K562 (cell line): ENCODE measurements around the gene GMEB2. TPM values are rescaled to one million over a fixed set of nuclear protein-coding genes. Genes with fewer than 3 reads are reported as not detected.

Experiments used
- ATAC-seq: fragments of 200-7000 bp; cut with Tn5 transposase; 3 replicates; pipeline ENCODE4 v1.9.1; 2020; ENCODE audit warnings: moderate library complexity
- BruUV-seq: library from RNA; stranded (reverse); fragments of 400-500 nt; replicated peaks from 2 replicates; lab custom pipeline; 2021; lab: Mats Ljungman, UMichigan
- CTCF ChIA-PET: fragments of 300-600 bp; formaldehyde crosslinking; extraction: SDS; loops from one replicate; lab custom pipeline; 2021; ENCODE audit warnings: low intra/inter-chr PET ratio; lab: Yijun Ruan, JAX
- POLR2A ChIA-PET: fragments of 300-600, 350-650 bp; sonication (Branson Sonifier 250); formaldehyde crosslinking; extraction: SDS; loops from one replicate; lab custom pipeline; 2021; ENCODE audit warnings: antibody characterized with exemption, inconsistent platforms; lab: Yijun Ruan, JAX
- DNase-seq, 4 experiments: peaks; one replicate each; pipeline versions ENCODE4 v3.0.0 to v3.0.0-alpha.2; 2011 to 2018; ENCODE audit warnings: low spot score in 3 of 4, mixed read lengths in 3 of 4; ENCODE audit errors: extremely low read depth in 1 of 4
- FAIRE-seq: peaks from 2 replicates; lab custom pipeline; 2011; peaks lifted over from hg19 to GRCh38; lab: Jason Lieb, UNC
- H2AFZ ChIP-seq: 2 replicates; pipeline ENCODE4 v1.6.0; 2011; ENCODE audit warnings: low read depth, low read length, control low read depth, inconsistent platforms
- H3K27ac ChIP-seq: fragments of 200-600 bp; 3 replicates; pipeline ENCODE4 v1.8.0; 2011; ENCODE audit warnings: low read depth, mild to moderate bottlenecking, control low read depth, inconsistent platforms, low read length, moderate library complexity, mixed read lengths; ENCODE audit errors: extremely low read depth
- H3K27me3 ChIP-seq, 2 experiments: fragments of 300-600 bp in 1 of 2; 2 replicates in 1 of 2; 3 replicates in 1 of 2; pipeline versions ENCODE4 v1.6.0 to v1.8.0; 2011; ENCODE audit warnings: inconsistent platforms in 2 of 2, low read length in 2 of 2, mild to moderate bottlenecking in 1 of 2, mixed read lengths in 1 of 2, moderate library complexity in 1 of 2; ENCODE audit not compliant: control insufficient read depth in 2 of 2, insufficient read depth in 2 of 2
- H3K36me3 ChIP-seq: fragments of 300-600 bp; 3 replicates; pipeline ENCODE4 v1.8.0; 2011; ENCODE audit warnings: mild to moderate bottlenecking, low read length, inconsistent platforms; ENCODE audit not compliant: control insufficient read depth, insufficient read depth
- H3K4me1 ChIP-seq, 2 experiments: fragments of 200-600 bp in 1 of 2; replicated peaks in 1 of 2; 2 replicates in 1 of 2; 3 replicates in 1 of 2; pipeline versions ENCODE4 v1.5.1 to v1.8.0; 2011; ENCODE audit warnings: inconsistent platforms in 2 of 2, low read length in 2 of 2, mild to moderate bottlenecking in 1 of 2, mixed read lengths in 1 of 2, moderate library complexity in 1 of 2; ENCODE audit not compliant: control insufficient read depth in 2 of 2, insufficient read depth in 2 of 2
- H3K4me2 ChIP-seq: 2 replicates; pipeline ENCODE4 v1.6.1; 2011; ENCODE audit warnings: low read length, control low read depth, inconsistent platforms, mixed read lengths; ENCODE audit not compliant: insufficient read depth
- H3K4me3 ChIP-seq: fragments of 200-600 bp; sonication (generic), shearing (Covaris generic); 2 replicates; pipeline ENCODE4 v1.5.1; 2016; ENCODE audit warnings: control low read depth, inconsistent platforms
- H3K79me2 ChIP-seq: fragments of 200-600 bp; 3 replicates; pipeline ENCODE4 v1.8.0; 2011; ENCODE audit warnings: low read length, inconsistent platforms; ENCODE audit not compliant: control insufficient read depth, insufficient read depth
- H3K9ac ChIP-seq, 2 experiments: 2 replicates each; pipeline versions ENCODE4 v1.6.0 to v1.6.1; 2011; ENCODE audit warnings: low read depth in 2 of 2, low read length in 2 of 2, control low read depth in 1 of 2, inconsistent platforms in 1 of 2, mild to moderate bottlenecking in 1 of 2, mixed read lengths in 1 of 2; ENCODE audit not compliant: insufficient read depth in 1 of 2
- H3K9me1 ChIP-seq: one replicate; pipeline ENCODE4 v1.6.0; 2011; ENCODE audit warnings: inconsistent platforms, mild to moderate bottlenecking, low read length, moderate library complexity; ENCODE audit not compliant: control insufficient read depth, insufficient read depth
- H3K9me3 ChIP-seq: replicated peaks from 2 replicates; pipeline ENCODE4 v1.5.1; 2011; ENCODE audit warnings: low read depth, low read length, inconsistent platforms; ENCODE audit not compliant: control insufficient read depth, insufficient read depth
- H4K20me1 ChIP-seq: replicated peaks from 2 replicates; pipeline ENCODE4 v1.6.1; 2011; ENCODE audit warnings: low read length, inconsistent platforms, mixed read lengths; ENCODE audit not compliant: control insufficient read depth, insufficient read depth
- CREB3 ChIP-seq: fragments of 450-650 bp; conservative IDR thresholded peaks from 2 replicates; pipeline ENCODE4 v1.6.1; 2016; ENCODE audit warnings: missing genetic modification characterization, low read depth, mild to moderate bottlenecking, missing compliant biosample characterization, moderate library complexity
- ETS2 ChIP-seq: IDR thresholded peaks from 2 replicates; pipeline ENCODE4 v1.6.1; 2016; ENCODE audit warnings: borderline replicate concordance, missing genetic modification characterization, mild to moderate bottlenecking, moderate library complexity, missing compliant biosample characterization; ENCODE audit not compliant: poor library complexity, severe bottlenecking
- ILF3 ChIP-seq: fragments of 450-650 bp; IDR thresholded peaks from 2 replicates; pipeline ENCODE4 v1.6.1; 2018; ENCODE audit warnings: antibody characterized with exemption, mild to moderate bottlenecking, moderate library complexity, borderline replicate concordance
- MBD1 ChIP-seq: fragments of 250-450 bp; sonication (Bioruptor Pico); IDR thresholded peaks from 2 replicates; pipeline ENCODE4 v1.8.0; 2022; ENCODE audit warnings: inconsistent platforms
- MYC ChIP-seq, 2 experiments: fragments of 250-450 bp in 1 of 2; sonication (Bioruptor Pico) in 1 of 2; IDR thresholded peaks; 2 replicates each; pipeline versions ENCODE4 v1.5.1 to v1.6.1; 2012 to 2021; ENCODE audit warnings: low read depth in 2 of 2, borderline replicate concordance in 1 of 2, improper control_type of control experiment in 1 of 2, low read length in 1 of 2, mild to moderate bottlenecking in 1 of 2, moderate library complexity in 1 of 2
- NR1H2 ChIP-seq: sonication (generic); formaldehyde crosslinking; IDR thresholded peaks from 2 replicates; pipeline ENCODE4 v1.4.0; 2020; ENCODE audit warnings: mild to moderate bottlenecking, missing genetic modification reagents
- RBM39 ChIP-seq: fragments of 200-400 bp; formaldehyde crosslinking; optimal IDR thresholded peaks from 2 replicates; pipeline ENCODE3; 2018; ENCODE audit warnings: low read depth, low read length
- SIN3B ChIP-seq: fragments of 450-650 bp; IDR thresholded peaks from 2 replicates; pipeline ENCODE4 v1.6.1; 2017; ENCODE audit warnings: low read depth, mild to moderate bottlenecking, moderate library complexity
- STAT5B ChIP-seq: fragments of 250-450 bp; sonication (Bioruptor Pico); IDR thresholded peaks from 2 replicates; pipeline ENCODE4 v1.8.0; 2021; ENCODE audit warnings: mild to moderate bottlenecking, inconsistent platforms
- XRCC5 ChIP-seq: fragments of 200-400 bp; formaldehyde crosslinking; IDR thresholded peaks from 2 replicates; pipeline ENCODE4 v1.6.1; 2017; ENCODE audit warnings: low read depth, mild to moderate bottlenecking, low read length
- YBX1 ChIP-seq: fragments of 450-650 bp; IDR thresholded peaks from 2 replicates; pipeline ENCODE4 v1.7.1; 2016; ENCODE audit warnings: mild to moderate bottlenecking
- ZBTB12 ChIP-seq: fragments of 250-450 bp; sonication (Bioruptor Pico); IDR thresholded peaks from 2 replicates; pipeline ENCODE4 v1.4.0; 2020
- ZNF121 ChIP-seq: sonication (generic); formaldehyde crosslinking; conservative IDR thresholded peaks from 2 replicates; pipeline ENCODE4 v1.8.0; 2022; ENCODE audit warnings: missing genetic modification reagents
- ZNF23 ChIP-seq: fragments of 250-450 bp; sonication (Bioruptor Pico); IDR thresholded peaks from 2 replicates; pipeline ENCODE4 v1.4.0; 2020; ENCODE audit warnings: mild to moderate bottlenecking
- ZNF239 ChIP-seq: fragments of 250-450 bp; sonication (Bioruptor Pico); IDR thresholded peaks from 2 replicates; pipeline ENCODE4 v1.4.0; 2020; ENCODE audit warnings: mild to moderate bottlenecking
- ZNF586 ChIP-seq: fragments of 450-650 bp; formaldehyde crosslinking; conservative IDR thresholded peaks from 2 replicates; pipeline ENCODE4 v1.4.0; 2020; ENCODE audit warnings: mild to moderate bottlenecking, moderate library complexity
- ZNF644 ChIP-seq: fragments of 200-800 bp; sonication (Bioruptor generic); IDR thresholded peaks from 2 replicates; pipeline ENCODE4 v1.6.1; 2016; ENCODE audit warnings: low read depth, missing genetic modification characterization, missing compliant biosample characterization
- ZNF655 ChIP-seq: fragments of 250-450 bp; sonication (Bioruptor Pico); IDR thresholded peaks from 2 replicates; pipeline ENCODE4 v1.5.0; 2021
- WGBS: fragments of 100-300 bp; shearing (Covaris generic); methylation state at CpG from one replicate; pipeline ENCODE4 v1.1.6; 2016; ENCODE audit warnings: low coverage, mixed read lengths; ENCODE audit not compliant: insufficient coverage; ENCODE audit errors: missing lambda C conversion rate; 5-methylcytosine and 5-hydroxymethylcytosine counted together
- in situ Hi-C: fragments of 300-500 bp; cut with MboI; formaldehyde crosslinking; loops from 4 replicates; pipeline ENCODE4 v1.15.0; 2018; ENCODE audit warnings: inconsistent platforms, mixed read lengths
- intact Hi-C: fragments of 100-400 bp; cut with micrococcal nuclease; formaldehyde crosslinking; loops from 2 replicates; pipeline ENCODE4 v1.14.2; 2022
- polyA plus RNA-seq, 8 experiments: library from polyadenylated mRNA; depleted of rRNA in 4 of 8; stranded (reverse) in 5 of 8; unstranded in 3 of 8; fragments of >200 nt; fragmentation: Nextera tagmentation in 2 of 8; fragmentation: Illumina TruSeq in 1 of 8; extraction: Ambion mirVana in 2 of 8; extraction: Trizol in 1 of 8; gene quantifications; 2 replicates each; pipeline versions ENCODE4 v1.2.1 to v1.2.3, GENCODE V29; 2011 to 2014; ENCODE audit warnings: inconsistent platforms in 1 of 8, missing spikeins in 1 of 8
- total RNA-seq, 7 experiments: library from RNA; depleted of rRNA in 6 of 7; stranded (reverse); fragments of >200 nt in 6 of 7; fragmentation: Illumina TruSeq in 2 of 7; extraction: Trizol in 2 of 7; gene quantifications; 2 replicates each; pipeline versions ENCODE4 v1.2.1 to v1.2.3, GENCODE V29; 2011 to 2021; ENCODE audit warnings: low replicate concordance in 1 of 7

The GMEB2 gene
- total and polyA plus RNA-seq, 9 of the 15 experiments (the other 6 are each of a cell fraction or from before 2014, with no cell fraction given): 0.03 to 13.9 (median 6.3) TPM

GRCh38 chr20:63606686-63607085 lies 20.2 kb downstream of the GMEB2 start:
- CTCF ChIA-PET: no interaction called here

More at GRCh38 chr20:63606686-63607085, 20.2 kb downstream of the GMEB2 start:
- Histone ChIP-seq H3K4me3 (no peak overlapping the region), H3K9me3 (0 out of 2 replicates have a peak, but pooled peaks cover 2% of the 10 kb centered on the region), H3K4me1 (no peaks in the 10 kb centered on the region; a peak in 1 of 5 replicates), H3K9ac (no peak overlapping the region), H2AFZ (no peak overlapping the region), H3K79me2 (peaks cover 7% of the 10 kb centered on the region; the same call in 2 of the 3 replicates)
- WGBS: 96% methylated on average over 9 of the region's 9 CpGs
- DNase-seq: no peak
- POLR2A ChIA-PET: no interaction called here
- no TSS peak for BruUV-seq
- TF ChIP-seq RBM39 (no peak), ILF3 (no peak), ZNF121 (CRISPR knock-in tag) (no peak), ZNF586 (CRISPR knock-in tag) (no peak), MYC (IDR thresholded peaks at IDR 0.05; ENCODE audit: low read depth, low read length) (no peak), MYC (CRISPR knock-in tag; IDR thresholded peaks at IDR 0.05; ENCODE audit: borderline replicate concordance, low read depth) (no peak), ETS2 (tag) (no peak), ZNF644 (no peak), NR1H2 (no peak), ZBTB12 (CRISPR knock-in tag) (no peak), ZNF239 (CRISPR knock-in tag) (no peak), XRCC5 (no peak), CREB3 (tag) (no peak), ZNF23 (CRISPR knock-in tag) (no peak), ZNF655 (no peak), MBD1 (CRISPR knock-in tag) (no peak), STAT5B (CRISPR knock-in tag) (no peak), SIN3B (no peak), YBX1 (no peak)
- TF ChIP-seq, all 486 proteins: peak for 0
- in situ Hi-C loops (no loop called here), intact Hi-C loops (no loop called here)
- FAIRE-seq (no peak), ATAC-seq (no peak)
- Histone ChIP-seq H3K27me3 (no peaks in the 10 kb centered on the region), H3K36me3 (peaks cover 22% of the 10 kb centered on the region; the same call in 2 of the 3 replicates), H3K27ac (no peak overlapping the region), H4K20me1 (no peaks in the 10 kb centered on the region), H3K9me1 (no peaks in the 10 kb centered on the region), H3K4me2 (no peak overlapping the region)
